ENCODE measurements around the gene EGR1. TPM values are rescaled to one million over a fixed set of nuclear protein-coding genes. Genes with fewer than 3 reads are reported as not detected.
"Not testable (repeated sequence)": the region's sequence is repeated elsewhere in the genome, so short reads cannot be mapped to it uniquely, and the experiment has no call there.

Gene EGR1
- total RNA-seq, 5 donors from 2014 or later (not counting 1 experiment from before 2014, with no cell fraction given), result 6.8 to 13.8 (median 8.0) TPM

DNA sequence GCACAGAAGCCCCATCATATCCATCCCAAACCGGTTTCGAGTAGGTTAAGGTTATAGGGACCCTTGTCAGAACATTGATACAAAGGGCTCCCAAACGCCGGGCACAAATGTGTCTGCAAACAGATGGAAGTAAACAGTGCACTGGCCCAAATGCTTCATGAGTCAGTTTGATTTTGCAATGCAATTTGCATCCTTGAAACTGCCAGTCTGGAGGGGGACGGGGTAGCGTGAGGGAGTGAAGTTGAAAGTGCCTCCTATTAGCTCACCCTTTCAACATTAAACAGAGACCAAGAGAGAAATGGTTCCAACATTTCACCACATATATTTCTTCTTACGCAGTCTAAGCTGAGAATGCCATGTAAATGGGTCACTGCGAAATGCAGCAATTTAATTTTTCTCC lies 42.2 kb downstream of the EGR1 start:
- DNase-seq; H3K27ac ChIP-seq (ENCODE audit: low read length); H3K4me3 Mint-ChIP-seq; H3K9me3 Mint-ChIP-seq; CTCF ChIA-PET; ATAC-seq (replicated peaks in 1 of 4); H3K27me3 ChIP-seq (replicated peaks in 1 of 2; ENCODE audit: control insufficient read depth in 2 of 2, extremely low read depth in 1 of 2, insufficient read depth in 2 of 2, low read length in 1 of 2); H3K4me3 ChIP-seq (ENCODE audit: control insufficient read depth in 1 of 2, extremely low read depth in 1 of 2, low read length in 1 of 2); H3K4me1 Mint-ChIP-seq; H3K27me3 Mint-ChIP-seq; H3K27ac Mint-ChIP-seq; H3K4me1 ChIP-seq (ENCODE audit: control insufficient read depth in 1 of 2, extremely low read depth in 1 of 2, insufficient read depth in 2 of 2, low read length in 2 of 2); H3K9me3 ChIP-seq; POLR2A ChIA-PET: not testable (repeated sequence)
- peaks cover 8 to 47% of the 10 kb centered on the region in 2 donors for H3K36me3 ChIP-seq (ENCODE audit: control insufficient read depth in 2 of 2, extremely low read depth in 1 of 2, insufficient read depth in 1 of 2, low read length in 1 of 2)
- peaks cover 30% of the 10 kb centered on the region for H3K36me3 Mint-ChIP-seq
- WGBS (ENCODE audit: insufficient coverage), result no CpG with 5 or more reads among the region's 8 CpGs

DNA sequence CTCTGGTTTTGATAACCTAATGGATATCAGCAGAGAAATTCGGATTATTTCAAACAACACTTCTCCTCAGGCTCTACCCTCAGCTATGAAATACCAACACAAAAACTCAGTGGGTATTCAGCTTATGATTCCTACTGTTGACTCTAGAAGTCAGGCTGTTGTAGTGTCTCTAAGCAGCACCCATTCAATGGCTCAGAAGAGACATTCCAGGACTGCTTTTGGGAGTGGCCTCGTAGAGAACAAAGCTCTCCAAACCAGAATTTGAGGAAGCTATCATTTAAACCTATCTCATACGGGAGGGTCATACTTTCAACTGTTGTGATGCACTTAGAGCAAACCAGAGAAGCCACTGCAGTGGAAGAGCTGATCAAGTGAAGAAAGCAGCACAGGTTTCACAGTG lies 43.7 kb downstream of the EGR1 start:
- Mint-ChIP-seq H3K4me3 (no peak overlapping the region), H3K4me1 (no peaks in the 10 kb centered on the region), H3K27me3 (no peaks in the 10 kb centered on the region), H3K27ac (no peak overlapping the region), H3K36me3 (peaks cover 43% of the 10 kb centered on the region), H3K9me3 (no peaks in the 10 kb centered on the region)
- no peak overlapping the region for H3K27ac ChIP-seq (ENCODE audit: low read length)
- POLR2A ChIA-PET, result interaction anchor here in 1 of 2 donors (0.5 to 0.8 kb wide), 2 partner anchors 10 to 57 kb away, joined by 4 to 8 read pairs; no protein-coding TSS in a partner anchor
- no peaks in the 10 kb centered on the region for H3K4me1 ChIP-seq (ENCODE audit: control insufficient read depth in 1 of 2, extremely low read depth in 1 of 2, insufficient read depth in 2 of 2, low read length in 2 of 2)
- no CpG with 5 or more reads among the region's 3 CpGs for WGBS (ENCODE audit: insufficient coverage)
- DNase-seq, result no peak
- ATAC-seq (replicated peaks in 1 of 4), result no peak
- H3K36me3 ChIP-seq (ENCODE audit: control insufficient read depth in 2 of 2, extremely low read depth in 1 of 2, insufficient read depth in 1 of 2, low read length in 1 of 2), result peaks cover 8 to 61% of the 10 kb centered on the region in 2 donors
- H3K4me3 ChIP-seq (ENCODE audit: control insufficient read depth in 1 of 2, extremely low read depth in 1 of 2, low read length in 1 of 2), result no peak overlapping the region
- CTCF ChIA-PET, result interaction anchor here (0.6 to 0.9 kb wide), 5 partner anchors 39 to 768 kb away, joined by 3 to 4 read pairs (median 3); no protein-coding TSS in a partner anchor
- no peaks in the 10 kb centered on the region for H3K9me3 ChIP-seq
- no peaks in the 10 kb centered on the region for H3K27me3 ChIP-seq (replicated peaks in 1 of 2; ENCODE audit: control insufficient read depth in 2 of 2, extremely low read depth in 1 of 2, insufficient read depth in 2 of 2, low read length in 1 of 2)

DNA sequence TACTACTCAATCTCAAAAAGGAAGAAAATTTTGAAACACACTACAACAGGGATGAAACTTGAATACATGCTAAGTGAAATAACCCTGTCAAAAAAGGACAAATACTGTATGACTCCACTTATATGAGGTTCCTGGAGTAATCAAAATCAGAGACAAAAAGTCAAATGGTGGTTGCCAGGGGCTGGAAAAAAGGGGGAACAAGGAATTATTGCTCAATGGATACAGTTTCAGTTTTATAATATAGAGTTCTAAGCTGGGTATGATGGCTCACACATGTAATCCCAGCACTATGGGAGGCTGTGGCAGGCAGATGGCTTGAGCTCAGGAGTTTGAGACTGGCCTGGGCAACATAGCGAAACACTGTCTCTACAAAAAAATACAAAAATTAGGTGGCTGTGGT lies 48.7 kb downstream of the EGR1 start:
- no peaks in the 10 kb centered on the region for H3K9me3 Mint-ChIP-seq
- ATAC-seq (replicated peaks in 1 of 4), result no peak
- Histone ChIP-seq H3K9me3 (no peaks in the 10 kb centered on the region), H3K27me3 (replicated peaks in 1 of 2; ENCODE audit: control insufficient read depth in 2 of 2, extremely low read depth in 1 of 2, insufficient read depth in 2 of 2, low read length in 1 of 2) (no peaks in the 10 kb centered on the region), H3K4me1 (ENCODE audit: control insufficient read depth in 1 of 2, extremely low read depth in 1 of 2, insufficient read depth in 2 of 2, low read length in 2 of 2) (no peaks in the 10 kb centered on the region), H3K4me3 (ENCODE audit: control insufficient read depth in 1 of 2, extremely low read depth in 1 of 2, low read length in 1 of 2) (no peak overlapping the region), H3K27ac (ENCODE audit: low read length) (no peak overlapping the region), H3K36me3 (ENCODE audit: control insufficient read depth in 2 of 2, extremely low read depth in 1 of 2, insufficient read depth in 1 of 2, low read length in 1 of 2) (peaks cover 22 to 89% of the 10 kb centered on the region in 2 donors)
- no peaks in the 10 kb centered on the region for H3K27me3 Mint-ChIP-seq
- WGBS (ENCODE audit: insufficient coverage), result no CpG with 5 or more reads among the region's 1 CpG
- ChIA-PET CTCF (interaction anchor here (0.6 to 0.7 kb wide), 2 partner anchors 677 to 1110 kb away, joined by 3 to 5 read pairs; no protein-coding TSS in a partner anchor), POLR2A (interaction anchor here (0.5 to 0.7 kb wide), 2 partner anchors 52 to 62 kb away, joined by 3 read pairs; no protein-coding TSS in a partner anchor)
- DNase-seq, result no peak
- H3K4me3 Mint-ChIP-seq, result no peak overlapping the region
- peak overlapping the region in 1 of 2 donors; percentile 31 for H3K27ac Mint-ChIP-seq
- peaks cover 49% of the 10 kb centered on the region for H3K36me3 Mint-ChIP-seq
- H3K4me1 Mint-ChIP-seq, result peaks cover 0 to 4% (median 3%) of the 10 kb centered on the region in 3 donors

DNA sequence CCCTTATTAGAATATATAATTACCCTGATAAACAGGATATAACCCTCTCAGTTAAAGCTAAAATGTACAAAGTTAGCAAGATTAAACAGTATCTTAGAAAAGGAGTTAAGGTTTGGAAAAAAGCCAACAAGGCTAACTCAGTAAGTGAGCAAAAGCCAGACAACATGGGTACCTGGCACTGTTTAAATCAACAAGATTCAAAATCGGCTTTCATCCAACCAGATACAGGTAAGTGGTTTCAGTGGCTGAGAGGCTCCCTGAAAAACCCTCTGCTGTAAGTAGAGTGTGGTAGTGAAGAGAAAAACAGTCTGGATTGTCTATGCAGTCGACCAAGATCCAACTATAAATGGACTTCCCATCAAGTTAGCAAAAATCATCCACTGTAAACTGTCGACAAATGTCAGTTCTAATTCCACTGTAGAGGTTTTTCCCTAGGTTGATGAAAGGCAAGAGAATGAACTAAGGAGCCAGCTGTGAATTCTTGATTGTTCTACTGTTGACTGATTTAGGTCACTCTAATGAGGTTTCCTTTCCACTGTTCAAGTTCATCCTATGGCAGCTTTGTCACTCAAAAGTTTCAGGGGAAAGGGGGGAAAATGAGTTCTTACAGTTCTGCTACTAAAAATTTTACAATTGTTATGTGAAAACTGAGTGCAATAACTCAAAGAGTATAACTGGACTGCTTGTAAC lies 50.4 kb downstream of the EGR1 start:
- H3K4me1 Mint-ChIP-seq, result peaks cover 8 to 10% (median 8%) of the 10 kb centered on the region in 3 donors
- WGBS (ENCODE audit: insufficient coverage), result no CpG with 5 or more reads among the region's 3 CpGs

DNA sequence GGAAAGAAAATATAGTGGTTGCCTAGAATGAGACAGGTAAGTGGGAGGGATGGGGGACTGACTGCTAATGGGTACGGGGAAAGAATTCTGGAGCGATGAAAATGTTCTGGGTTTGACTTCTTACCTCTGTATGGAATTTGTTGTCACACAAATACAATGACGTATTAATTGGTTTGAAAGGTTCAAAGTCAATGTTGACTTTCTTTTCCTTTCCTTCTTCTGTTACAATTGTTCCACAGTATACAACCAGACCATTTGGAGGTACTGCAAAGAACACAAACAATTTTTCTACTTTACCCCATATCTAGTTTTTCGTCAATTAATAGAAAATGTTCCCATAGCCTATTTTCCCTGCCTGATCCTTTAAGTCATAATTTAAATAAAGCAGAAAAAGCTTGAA lies 52.2 kb downstream of the EGR1 start:
- DNase-seq, result no peak
- Mint-ChIP-seq H3K27ac (no peak overlapping the region), H3K9me3 (no peaks in the 10 kb centered on the region), H3K27me3 (no peaks in the 10 kb centered on the region), H3K36me3 (peaks cover 37% of the 10 kb centered on the region), H3K4me3 (no peak overlapping the region), H3K4me1 (peaks cover 11 to 21% (median 19%) of the 10 kb centered on the region in 3 donors)
- CTCF ChIA-PET, result interaction anchor here in 1 of 2 donors (0.9 kb wide), 1 partner anchor 52 kb away, joined by 3 read pairs; no protein-coding TSS in a partner anchor
- POLR2A ChIA-PET, result no interaction called here
- no peaks in the 10 kb centered on the region for H3K9me3 ChIP-seq
- no peak overlapping the region for H3K27ac ChIP-seq (ENCODE audit: low read length)
- ATAC-seq (replicated peaks in 1 of 4), result no peak
- no peaks in the 10 kb centered on the region for H3K4me1 ChIP-seq (ENCODE audit: control insufficient read depth in 1 of 2, extremely low read depth in 1 of 2, insufficient read depth in 2 of 2, low read length in 2 of 2)
- no peak overlapping the region for H3K4me3 ChIP-seq (ENCODE audit: control insufficient read depth in 1 of 2, extremely low read depth in 1 of 2, low read length in 1 of 2)
- H3K36me3 ChIP-seq (ENCODE audit: control insufficient read depth in 2 of 2, extremely low read depth in 1 of 2, insufficient read depth in 1 of 2, low read length in 1 of 2), result peaks cover 18 to 59% of the 10 kb centered on the region in 2 donors
- WGBS (ENCODE audit: insufficient coverage), result no CpG with 5 or more reads among the region's 4 CpGs
- H3K27me3 ChIP-seq (replicated peaks in 1 of 2; ENCODE audit: control insufficient read depth in 2 of 2, extremely low read depth in 1 of 2, insufficient read depth in 2 of 2, low read length in 1 of 2), result no peaks in the 10 kb centered on the region

More for the DNA sequence above, 50.4 kb downstream of the EGR1 start:
- no peaks in the 10 kb centered on the region for H3K9me3 ChIP-seq
- H3K4me3 Mint-ChIP-seq, result no peak overlapping the region
- no peaks in the 10 kb centered on the region for H3K27me3 ChIP-seq (replicated peaks in 1 of 2; ENCODE audit: control insufficient read depth in 2 of 2, extremely low read depth in 1 of 2, insufficient read depth in 2 of 2, low read length in 1 of 2)
- DNase-seq, result no peak
- H3K27ac Mint-ChIP-seq, result peak overlapping the region in 1 of 2 donors; percentile 16
- no peak overlapping the region for H3K4me3 ChIP-seq (ENCODE audit: control insufficient read depth in 1 of 2, extremely low read depth in 1 of 2, low read length in 1 of 2)
- H3K4me1 ChIP-seq (ENCODE audit: control insufficient read depth in 1 of 2, extremely low read depth in 1 of 2, insufficient read depth in 2 of 2, low read length in 2 of 2), result no peaks in the 10 kb centered on the region
- ChIA-PET POLR2A (no interaction called here), CTCF (interaction anchor here (0.6 to 0.8 kb wide), 2 partner anchors 11 to 100 kb away, joined by 3 read pairs; no protein-coding TSS in a partner anchor)
- H3K9me3 Mint-ChIP-seq, result no peaks in the 10 kb centered on the region
- H3K27ac ChIP-seq (ENCODE audit: low read length), result no peak overlapping the region
- peaks cover 40% of the 10 kb centered on the region for H3K36me3 Mint-ChIP-seq
- no peak for ATAC-seq (replicated peaks in 1 of 4)
- peaks cover 18 to 74% of the 10 kb centered on the region in 2 donors for H3K36me3 ChIP-seq (ENCODE audit: control insufficient read depth in 2 of 2, extremely low read depth in 1 of 2, insufficient read depth in 1 of 2, low read length in 1 of 2)
- H3K27me3 Mint-ChIP-seq, result no peaks in the 10 kb centered on the region
